Transverse colon (tissue), 4 donors: ENCODE results near the gene EZR. TPM values are rescaled to one million over a fixed set of nuclear protein-coding genes. Genes with fewer than 3 reads are reported as not detected.

ENCODE experiments used
- DNase-seq: peaks from one replicate; pipeline ENCODE4 v3.0.0-alpha.2; 2019
- H3K27ac ChIP-seq, 4 donors: fragments of 200-600 bp; sonication (generic); 2 replicates each; pipeline ENCODE4 v1.5.1; 2016 to 2018; ENCODE audit warnings: inconsistent platforms in 4 of 4
- H3K27me3 ChIP-seq: fragments of 200-600 bp; sonication (generic); 2 replicates; pipeline ENCODE4 v1.5.1; 2017; ENCODE audit warnings: inconsistent platforms
- H3K36me3 ChIP-seq, 4 donors: fragments of 200-600 bp; sonication (generic); 2 replicates each; pipeline ENCODE4 v1.5.1; 2017 to 2019; ENCODE audit warnings: inconsistent platforms in 4 of 4
- H3K4me1 ChIP-seq, 4 donors: fragments of 200-600 bp; sonication (generic); 2 replicates each; pipeline ENCODE4 v1.5.1; 2017 to 2020; ENCODE audit warnings: inconsistent platforms in 4 of 4
- H3K4me3 ChIP-seq, 4 donors: fragments of 200-600 bp; sonication (generic); 1 replicate in 1 of 4; 2 replicates in 3 of 4; pipeline versions ENCODE4 v1.5.1 to v1.6.1; 2017 to 2019; ENCODE audit warnings: inconsistent platforms in 4 of 4
- H3K9me3 ChIP-seq, 2 donors: fragments of 200-600 bp; sonication (generic); 2 replicates each; pipeline ENCODE4 v1.5.1; 2017 to 2019; ENCODE audit warnings: inconsistent platforms in 2 of 2
- EP300 ChIP-seq: sonication (generic); formaldehyde crosslinking; IDR thresholded peaks from one replicate; pipeline ENCODE4 v1.6.1; 2017; ENCODE audit warnings: antibody characterized with exemption, low read depth
- POLR2A ChIP-seq: fragments of 450-650 bp; IDR thresholded peaks from one replicate; pipeline ENCODE4 v1.6.1; 2016; ENCODE audit warnings: antibody characterized with exemption, mild to moderate bottlenecking, moderate library complexity
- POLR2AphosphoS5 ChIP-seq, 3 donors: sonication (generic); formaldehyde crosslinking; IDR thresholded peaks; one replicate each; pipeline ENCODE4 v1.6.1; 2016; ENCODE audit warnings: antibody characterized with exemption in 3 of 3
- WGBS, 2 donors: methylation state at CpG; one replicate each; pipeline ENCODE4 v1.1.5; 2018; ENCODE audit warnings: low coverage in 1 of 2; 5-methylcytosine and 5-hydroxymethylcytosine counted together
- in situ Hi-C, 4 donors: fragments of 200-750 bp; cut with MboI; loops; one replicate each; pipeline versions ENCODE4 v1.15.0 to v1.15.1; 2017; ENCODE audit warnings: low sequenced_read_pairs in 3 of 4, low pct_ligation_motif_present in 1 of 4, low pct_unique_long_range_greater_than_20kb in 1 of 4
- intact Hi-C: fragments of 100-400 bp; cut with DNase I; formaldehyde crosslinking; loops from one replicate; pipeline ENCODE4 v1.15.1; 2023; ENCODE audit warnings: low total_unique reads
- total RNA-seq, 4 donors: library from RNA; depleted of rRNA; stranded (reverse); fragments of >200 nt; gene quantifications; one replicate each; pipeline ENCODE4 v1.1.0, GENCODE V29; 2016
- TF ChIP-seq, protein P1 (sequence below), 5 experiments: fragments of 200-600 bp in 3 of 5; fragments of 450-650 bp in 2 of 5; sonication (generic) in 3 of 5; IDR thresholded peaks; 1 replicate in 2 of 5; 2 replicates in 3 of 5; pipeline ENCODE4 v1.5.1; 2016 to 2017; ENCODE audit warnings: antibody characterized with exemption in 5 of 5, inconsistent platforms in 3 of 5, mild to moderate bottlenecking in 2 of 5, moderate library complexity in 1 of 5

The EZR gene
- total RNA-seq, 4 donors from 2014 or later: 149 to 430 (median 319) TPM

DNA sequence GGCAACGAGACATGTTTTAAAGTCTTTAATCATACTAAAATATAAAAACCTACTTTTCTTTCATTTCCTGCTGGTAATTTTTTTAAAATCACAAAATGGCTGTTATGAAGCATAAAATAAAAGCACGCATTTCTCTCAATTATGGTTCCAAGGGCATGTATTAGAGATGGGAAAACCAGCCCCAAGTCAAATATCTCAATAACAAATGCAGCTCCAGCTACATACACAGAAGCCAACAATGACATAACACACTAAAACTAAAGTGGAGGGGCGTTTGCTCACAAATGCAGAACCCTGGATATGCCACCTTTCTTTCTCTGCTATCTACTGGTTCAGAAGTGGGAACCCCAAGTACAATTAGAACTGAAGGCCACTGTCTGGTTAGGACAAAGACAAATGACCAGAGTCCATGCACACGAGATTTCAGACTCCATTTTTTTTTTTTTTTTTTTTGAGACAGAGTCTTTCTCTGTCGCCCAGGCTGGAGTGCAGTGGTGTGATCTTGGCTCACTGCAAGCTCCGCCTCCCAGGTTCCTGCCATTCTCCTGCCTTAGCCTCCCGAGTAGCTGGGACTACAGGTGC lies 27.8 kb downstream of the EZR start:
- in situ Hi-C loops (loop anchor here in 1 of 4 donors (10.0 kb wide), 1 partner anchor 183 kb away; no protein-coding TSS in a partner anchor), intact Hi-C loops (no loop called here)
- peaks cover 4 to 67% (median 26%) of the 10 kb centered on the region in 4 donors for H3K4me1 ChIP-seq
- no peak overlapping the region for H3K4me3 ChIP-seq
- WGBS, 2 donors: 72 to 81% methylated on average over 5 to 7 of the region's 7 CpGs
- H3K9me3 ChIP-seq: no peaks in the 10 kb centered on the region
- DNase-seq: peak; percentile 12
- TF ChIP-seq POLR2AphosphoS5 (IDR thresholded peaks at IDR 0.05): no peak
- no peak for TF ChIP-seq POLR2A
- no peak for TF ChIP-seq EP300
- TF ChIP-seq, protein P1, sequence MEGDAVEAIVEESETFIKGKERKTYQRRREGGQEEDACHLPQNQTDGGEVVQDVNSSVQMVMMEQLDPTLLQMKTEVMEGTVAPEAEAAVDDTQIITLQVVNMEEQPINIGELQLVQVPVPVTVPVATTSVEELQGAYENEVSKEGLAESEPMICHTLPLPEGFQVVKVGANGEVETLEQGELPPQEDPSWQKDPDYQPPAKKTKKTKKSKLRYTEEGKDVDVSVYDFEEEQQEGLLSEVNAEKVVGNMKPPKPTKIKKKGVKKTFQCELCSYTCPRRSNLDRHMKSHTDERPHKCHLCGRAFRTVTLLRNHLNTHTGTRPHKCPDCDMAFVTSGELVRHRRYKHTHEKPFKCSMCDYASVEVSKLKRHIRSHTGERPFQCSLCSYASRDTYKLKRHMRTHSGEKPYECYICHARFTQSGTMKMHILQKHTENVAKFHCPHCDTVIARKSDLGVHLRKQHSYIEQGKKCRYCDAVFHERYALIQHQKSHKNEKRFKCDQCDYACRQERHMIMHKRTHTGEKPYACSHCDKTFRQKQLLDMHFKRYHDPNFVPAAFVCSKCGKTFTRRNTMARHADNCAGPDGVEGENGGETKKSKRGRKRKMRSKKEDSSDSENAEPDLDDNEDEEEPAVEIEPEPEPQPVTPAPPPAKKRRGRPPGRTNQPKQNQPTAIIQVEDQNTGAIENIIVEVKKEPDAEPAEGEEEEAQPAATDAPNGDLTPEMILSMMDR (IDR thresholded peaks at IDR 0.05): no peak
- no peaks in the 10 kb centered on the region for H3K27me3 ChIP-seq
- H3K36me3 ChIP-seq: peaks cover 0 to 17% (median 0%) of the 10 kb centered on the region in 4 donors
- H3K27ac ChIP-seq: peak overlapping the region in 1 of 4 donors; percentile 10

DNA sequence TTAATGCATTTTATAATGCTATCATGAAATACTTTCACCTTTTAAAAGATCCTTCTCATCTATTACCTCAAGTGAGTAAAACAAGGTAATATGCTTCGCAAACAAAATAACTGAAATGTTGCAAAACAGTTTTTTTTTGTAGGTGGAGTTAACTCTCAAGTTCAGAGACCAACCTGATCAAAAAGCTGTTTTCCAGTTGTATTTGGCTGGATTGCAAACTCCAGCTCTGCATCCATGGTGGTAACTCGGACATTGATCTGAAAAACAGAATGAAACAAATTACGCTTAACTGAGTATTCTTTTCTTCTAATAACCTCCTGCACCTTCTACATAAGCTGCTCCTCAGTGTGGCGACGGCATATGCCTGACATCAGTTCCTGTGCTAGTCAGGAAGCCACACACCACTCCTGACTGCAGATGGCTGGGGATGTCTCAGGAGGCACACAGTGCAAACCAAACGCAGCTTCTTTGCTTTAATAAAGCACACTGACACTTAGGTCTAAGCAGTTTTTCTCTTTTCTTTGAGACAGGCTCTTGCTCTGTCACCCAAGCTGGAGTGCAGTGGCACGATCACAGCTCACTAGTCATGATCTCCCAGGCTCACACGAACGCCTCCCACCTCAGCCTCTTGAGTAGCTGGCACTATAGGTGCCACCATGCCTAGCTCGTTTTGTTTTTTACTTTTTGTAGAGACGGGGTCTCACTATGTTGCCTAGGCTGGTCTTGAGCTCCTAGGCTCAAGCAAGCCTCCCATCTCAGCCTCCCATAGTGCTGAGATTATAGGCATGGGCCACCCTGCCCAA lies 29.9 kb downstream of the EZR start:
- in situ Hi-C loops: no loop called here
- peak overlapping the region; percentile 2 to 42 (median 24) for H3K27ac ChIP-seq

DNA sequence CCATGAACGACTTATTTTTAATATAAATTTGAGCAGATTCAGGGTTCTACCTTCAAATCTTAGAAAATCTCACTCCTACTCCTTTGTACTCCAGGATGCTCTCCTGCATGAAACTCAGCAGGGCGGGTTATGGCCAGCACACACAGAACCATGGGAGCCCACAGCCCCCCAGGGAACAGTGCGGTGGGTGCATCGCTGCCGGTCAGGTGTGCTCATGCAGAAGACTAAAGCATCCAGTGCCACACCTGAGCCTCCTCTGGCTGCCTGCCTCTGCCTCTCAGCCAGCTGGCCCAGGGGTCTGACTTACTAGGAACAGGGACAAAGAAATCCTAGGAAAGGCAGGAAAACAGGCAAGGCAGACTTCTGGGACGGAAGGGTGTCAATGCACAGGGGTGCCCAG lies 31.8 kb downstream of the EZR start:
- peaks cover 0 to 56% (median 20%) of the 10 kb centered on the region in 4 donors for H3K36me3 ChIP-seq
- peak; percentile 8 for DNase-seq
- no peak for TF ChIP-seq POLR2A
- TF ChIP-seq EP300: no peak
- TF ChIP-seq, protein P1 (IDR thresholded peaks at IDR 0.05): no peak
- TF ChIP-seq POLR2AphosphoS5 (IDR thresholded peaks at IDR 0.05): no peak
- intact Hi-C loops: no loop called here
- H3K9me3 ChIP-seq: no peaks in the 10 kb centered on the region
- H3K27ac ChIP-seq: peak overlapping the region; percentile 46 to 72 (median 60)
- H3K4me3 ChIP-seq: no peak overlapping the region
- in situ Hi-C loops: no loop called here
- 76 to 100% methylated on average over 1 to 6 of the region's 6 CpGs for WGBS, 2 donors
- no peaks in the 10 kb centered on the region for H3K27me3 ChIP-seq
- H3K4me1 ChIP-seq: peaks cover 0 to 45% (median 13%) of the 10 kb centered on the region in 4 donors

More for the DNA sequence above, 29.9 kb downstream of the EZR start:
- Histone ChIP-seq H3K4me1 (peaks cover 0 to 53% (median 15%) of the 10 kb centered on the region in 4 donors), H3K4me3 (no peak overlapping the region), H3K9me3 (no peaks in the 10 kb centered on the region), H3K27me3 (no peaks in the 10 kb centered on the region), H3K36me3 (peaks cover 0 to 38% (median 11%) of the 10 kb centered on the region in 4 donors)
- 72 to 81% methylated on average over 6 to 11 of the region's 11 CpGs for WGBS, 2 donors
- TF ChIP-seq, protein P1 (IDR thresholded peaks at IDR 0.05): no peak
- TF ChIP-seq EP300 (no peak), POLR2A (no peak), POLR2AphosphoS5 (IDR thresholded peaks at IDR 0.05) (peak in 1 of 3 donors; percentile 40)
- peak; percentile 47 for DNase-seq
- intact Hi-C loops: no loop called here

DNA sequence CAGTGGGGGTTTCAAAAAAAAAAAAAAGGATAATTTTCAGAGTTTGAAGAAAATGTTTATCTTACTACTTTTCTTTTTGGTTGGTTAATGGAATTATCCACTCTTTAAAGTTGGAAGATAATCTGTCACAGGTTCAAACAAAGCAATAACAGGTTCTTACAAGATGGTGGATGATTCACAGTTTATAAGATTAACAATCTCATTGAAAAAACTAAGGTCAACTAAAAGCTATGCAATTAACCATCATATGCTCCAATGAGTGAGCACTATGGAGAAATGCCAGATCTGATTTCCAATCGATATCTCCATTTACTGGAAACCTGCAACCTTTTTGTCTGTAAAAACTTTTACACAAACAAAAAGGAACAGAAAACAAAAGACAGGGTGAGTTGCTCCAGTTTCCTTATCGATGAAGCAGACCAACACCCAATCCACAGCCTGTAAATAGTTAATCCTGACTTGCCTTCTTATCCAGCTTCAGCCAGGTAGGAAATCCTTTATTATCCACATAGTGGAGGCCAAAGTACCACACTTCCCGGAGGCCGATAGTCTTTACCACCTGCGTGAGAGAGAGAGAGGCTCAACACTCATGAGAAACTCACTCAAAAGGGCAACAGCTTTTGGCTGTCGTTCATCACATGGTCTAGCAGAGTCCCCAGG lies 32.4 kb downstream of the EZR start:
- H3K4me1 ChIP-seq: peaks cover 0 to 51% (median 16%) of the 10 kb centered on the region in 4 donors
- TF ChIP-seq EP300 (no peak), POLR2A (no peak), POLR2AphosphoS5 (IDR thresholded peaks at IDR 0.05) (peak in 2 of 3 donors; percentile 8 to 45)
- TF ChIP-seq, protein P1 (IDR thresholded peaks at IDR 0.05): no peak
- peaks cover 0 to 62% (median 21%) of the 10 kb centered on the region in 4 donors for H3K36me3 ChIP-seq
- intact Hi-C loops (no loop called here), in situ Hi-C loops (no loop called here)
- peak; percentile 57 for DNase-seq
- H3K27ac ChIP-seq: peak overlapping the region; percentile 46 to 72 (median 60)
- 56% methylated on average over 6 of the region's 6 CpGs; no CpG with 5 or more reads in 1 of the 2 donors for WGBS, 2 donors
- H3K27me3 ChIP-seq: no peaks in the 10 kb centered on the region
- no peak overlapping the region for H3K4me3 ChIP-seq
- H3K9me3 ChIP-seq: no peaks in the 10 kb centered on the region
